HL-60 (cell line): ENCODE measurements around the gene CRIM1.

Source experiments
- DNase-seq, 2 experiments: peaks; one replicate each; pipeline ENCODE4 v3.0.0-alpha.2; 2010 to 2020; ENCODE audit warnings: low read depth in 1 of 2, low spot score in 1 of 2
- H3K27ac ChIP-seq: fragments of 250-450 bp; sonication (Bioruptor Pico); replicated peaks from 2 replicates; pipeline ENCODE4 v1.5.1; 2020; ENCODE audit warnings: mild to moderate bottlenecking, moderate library complexity
- H3K27me3 ChIP-seq: fragments of 250-450 bp; sonication (Bioruptor Pico); 2 replicates; pipeline ENCODE4 v1.5.1; 2021; ENCODE audit warnings: mild to moderate bottlenecking, moderate library complexity; ENCODE audit not compliant: insufficient read depth, poor library complexity, severe bottlenecking
- H3K4me3 ChIP-seq: replicated peaks from 2 replicates; pipeline ENCODE4 v1.5.1; 2011; ENCODE audit warnings: mild to moderate bottlenecking, control low read depth, low read length; ENCODE audit not compliant: insufficient read depth
- CTCF ChIP-seq: IDR thresholded peaks from one replicate; pipeline ENCODE4 v1.5.1; 2011; ENCODE audit warnings: low read length, control low read depth, inconsistent platforms; ENCODE audit not compliant: insufficient read depth
- GABPA ChIP-seq: IDR thresholded peaks from 2 replicates; pipeline ENCODE4 v1.6.1; 2012; ENCODE audit warnings: low read depth
- POLR2AphosphoS5 ChIP-seq: IDR thresholded peaks from 2 replicates; pipeline ENCODE4 v1.6.1; 2012; ENCODE audit warnings: low read depth
- REST ChIP-seq: IDR thresholded peaks from 2 replicates; pipeline ENCODE4 v1.6.1; 2012; ENCODE audit warnings: low read depth; ENCODE audit not compliant: insufficient replicate concordance
- SPI1 ChIP-seq: IDR thresholded peaks from 2 replicates; pipeline ENCODE4 v1.6.1; 2012; ENCODE audit warnings: low read depth, mild to moderate bottlenecking, borderline replicate concordance

CRIM1 gene

GRCh38 chr2:36425608-36426355 is 70.2 kb downstream of the CRIM1 start:
- no peak for DNase-seq
- TF ChIP-seq GABPA = no peak
- no peaks in the 10 kb centered on the region for H3K27me3 ChIP-seq
- H3K27ac ChIP-seq = no peak overlapping the region
- H3K4me3 ChIP-seq = no peak overlapping the region

- DNase-seq = no peak
- H3K27me3 ChIP-seq = no peaks in the 10 kb centered on the region
- H3K27ac ChIP-seq = no peak overlapping the region
- TF ChIP-seq REST (peak; percentile 92), SPI1 (no peak)
- no peak overlapping the region for H3K4me3 ChIP-seq
Observed at GRCh38 chr2:36427790-36428243, 72.2 kb downstream of the CRIM1 start.

GRCh38 chr2:36430549-36430948 is 75.0 kb downstream of the CRIM1 start:
- no peak for DNase-seq
- Histone ChIP-seq H3K4me3 (no peak overlapping the region), H3K27ac (no peak overlapping the region), H3K27me3 (no peaks in the 10 kb centered on the region)
- no peak for TF ChIP-seq REST
- TF ChIP-seq CTCF = no peak
- TF ChIP-seq SPI1 = no peak
- TF ChIP-seq POLR2AphosphoS5 = no peak

- H3K27ac ChIP-seq = no peak overlapping the region
- no peak for TF ChIP-seq REST
- TF ChIP-seq GABPA = no peak
- no peak for TF ChIP-seq SPI1
- TF ChIP-seq POLR2AphosphoS5 = no peak
- no peak for TF ChIP-seq CTCF
- no peaks in the 10 kb centered on the region for H3K27me3 ChIP-seq
Observed at GRCh38 chr2:36432479-36432878, 76.9 kb downstream of the CRIM1 start.

More at GRCh38 chr2:36432479-36432878, 76.9 kb downstream of the CRIM1 start:
- H3K4me3 ChIP-seq = no peak overlapping the region
- DNase-seq = no peak
